ENCODE measurements around the gene DOCK7.

- TF ChIP-seq, protein P1, sequence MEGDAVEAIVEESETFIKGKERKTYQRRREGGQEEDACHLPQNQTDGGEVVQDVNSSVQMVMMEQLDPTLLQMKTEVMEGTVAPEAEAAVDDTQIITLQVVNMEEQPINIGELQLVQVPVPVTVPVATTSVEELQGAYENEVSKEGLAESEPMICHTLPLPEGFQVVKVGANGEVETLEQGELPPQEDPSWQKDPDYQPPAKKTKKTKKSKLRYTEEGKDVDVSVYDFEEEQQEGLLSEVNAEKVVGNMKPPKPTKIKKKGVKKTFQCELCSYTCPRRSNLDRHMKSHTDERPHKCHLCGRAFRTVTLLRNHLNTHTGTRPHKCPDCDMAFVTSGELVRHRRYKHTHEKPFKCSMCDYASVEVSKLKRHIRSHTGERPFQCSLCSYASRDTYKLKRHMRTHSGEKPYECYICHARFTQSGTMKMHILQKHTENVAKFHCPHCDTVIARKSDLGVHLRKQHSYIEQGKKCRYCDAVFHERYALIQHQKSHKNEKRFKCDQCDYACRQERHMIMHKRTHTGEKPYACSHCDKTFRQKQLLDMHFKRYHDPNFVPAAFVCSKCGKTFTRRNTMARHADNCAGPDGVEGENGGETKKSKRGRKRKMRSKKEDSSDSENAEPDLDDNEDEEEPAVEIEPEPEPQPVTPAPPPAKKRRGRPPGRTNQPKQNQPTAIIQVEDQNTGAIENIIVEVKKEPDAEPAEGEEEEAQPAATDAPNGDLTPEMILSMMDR (IDR thresholded peaks at IDR 0.05) = no peak
- TF ChIP-seq POLR2A (IDR thresholded peaks at IDR 0.05) = no peak
Observed at GRCh38 chr1:62539028-62539447, 149.1 kb downstream of the DOCK7 start.

All from body of pancreas (tissue), 4 donors.